ENCODE measurements around the gene ELFN1. TPM values are rescaled to one million over a fixed set of nuclear protein-coding genes. Genes with fewer than 3 reads are reported as not detected.

The ELFN1 gene
- total RNA-seq, 2 experiments from 2014 or later = 0.20 to 0.36 TPM

GRCh38 chr7:1679966-1680730 is 10.1 kb downstream of the ELFN1 start:
- ChIA-PET POLR2A (no interaction called here), CTCF (no interaction called here)
- Mint-ChIP-seq H3K27me3 (peaks cover 4% of the 10 kb centered on the region), H3K27ac (no peak overlapping the region), H3K4me3 (no peak overlapping the region), H3K4me1 (ENCODE audit: low read depth) (no peaks in the 10 kb centered on the region), H3K36me3 (ENCODE audit: low read depth) (no peaks in the 10 kb centered on the region), H3K9me3 (peaks cover 21% of the 10 kb centered on the region)
- DNase-seq (no peak), ATAC-seq (no peak)
- intact Hi-C loops (cut with micrococcal nuclease) = no loop called here
- no peak for TF ChIP-seq CTCF (IDR thresholded peaks at IDR 0.05)

GRCh38 chr7:1681581-1681980 is 11.5 kb downstream of the ELFN1 start:
- no peaks in the 10 kb centered on the region for H3K36me3 Mint-ChIP-seq (ENCODE audit: low read depth)
- no peak for ATAC-seq
- H3K27me3 Mint-ChIP-seq = peaks cover 6% of the 10 kb centered on the region
- ChIA-PET POLR2A (no interaction called here), CTCF (no interaction called here)
- intact Hi-C loops (cut with micrococcal nuclease) = no loop called here
- H3K4me1 Mint-ChIP-seq (ENCODE audit: low read depth) = no peaks in the 10 kb centered on the region
- no peak for DNase-seq
- TF ChIP-seq CTCF (IDR thresholded peaks at IDR 0.05) = no peak
- H3K4me3 Mint-ChIP-seq = no peak overlapping the region
- H3K9me3 Mint-ChIP-seq = peaks cover 27% of the 10 kb centered on the region
- H3K27ac Mint-ChIP-seq = no peak overlapping the region

GRCh38 chr7:1685000-1685624 is 15.0 kb downstream of the ELFN1 start:
- CTCF ChIA-PET = interaction anchor here (0.6 to 1.7 kb wide), 2 partner anchors 25 to 620 kb away, joined by 3 to 6 read pairs; no protein-coding TSS in a partner anchor
- no peak for TF ChIP-seq CTCF (IDR thresholded peaks at IDR 0.05)
- Mint-ChIP-seq H3K4me3 (no peak overlapping the region), H3K27me3 (peaks cover 12% of the 10 kb centered on the region), H3K9me3 (peaks cover 32% of the 10 kb centered on the region), H3K4me1 (ENCODE audit: low read depth) (no peaks in the 10 kb centered on the region), H3K36me3 (ENCODE audit: low read depth) (no peaks in the 10 kb centered on the region), H3K27ac (no peak overlapping the region)
- ATAC-seq = no peak
- POLR2A ChIA-PET = interaction anchor here (0.6 kb wide), 1 partner anchor 251 kb away, joined by 3 read pairs; no protein-coding TSS in a partner anchor
- intact Hi-C loops (cut with micrococcal nuclease) = no loop called here
- DNase-seq = no peak

GRCh38 chr7:1688542-1688941 is 18.5 kb downstream of the ELFN1 start:
- Mint-ChIP-seq H3K4me1 (ENCODE audit: low read depth) (no peaks in the 10 kb centered on the region), H3K27me3 (peaks cover 15% of the 10 kb centered on the region), H3K27ac (no peak overlapping the region), H3K9me3 (peaks cover 19% of the 10 kb centered on the region), H3K4me3 (no peak overlapping the region), H3K36me3 (ENCODE audit: low read depth) (no peaks in the 10 kb centered on the region)
- no peak for TF ChIP-seq CTCF (IDR thresholded peaks at IDR 0.05)
- intact Hi-C loops (cut with micrococcal nuclease) = no loop called here
- POLR2A ChIA-PET = no interaction called here
- no peak for ATAC-seq
- no peak for DNase-seq
- CTCF ChIA-PET = no interaction called here

- Mint-ChIP-seq H3K9me3 (peaks cover 16% of the 10 kb centered on the region), H3K27ac (no peak overlapping the region), H3K4me1 (ENCODE audit: low read depth) (no peaks in the 10 kb centered on the region), H3K27me3 (peaks cover 12% of the 10 kb centered on the region), H3K4me3 (no peak overlapping the region), H3K36me3 (ENCODE audit: low read depth) (no peaks in the 10 kb centered on the region)
- TF ChIP-seq CTCF (IDR thresholded peaks at IDR 0.05) = no peak
- DNase-seq (no peak), ATAC-seq (no peak)
- intact Hi-C loops (cut with micrococcal nuclease) = no loop called here
- ChIA-PET CTCF (no interaction called here), POLR2A (no interaction called here)
These were observed 19.2 kb downstream of the ELFN1 start for GRCh38 chr7:1689311-1689710.

Data from activated CD8-positive, alpha-beta T cell treated with anti-CD3 and anti-CD28 coated beads for 36 hours (primary cell).